Ovary (tissue), 9 donors: ENCODE measurements around the gene SKIC8. TPM values are rescaled to one million over a fixed set of nuclear protein-coding genes. Genes with fewer than 3 reads are reported as not detected.
A peak's percentile ranks its signal among the peaks of the same experiment; 100 is the strongest.

ENCODE experiments used
- DNase-seq, 5 donors: peaks; one replicate each; pipeline ENCODE4 v3.0.0-alpha.2; 2019 to 2020
- H3K27ac ChIP-seq, 2 donors: fragments of 200-600 bp; one replicate each; pipeline versions ENCODE4 v1.5.1 to v1.8.0; 2019 to 2022
- H3K27me3 ChIP-seq: fragments of 200-600 bp; one replicate; pipeline ENCODE4 v1.8.0; 2022
- H3K36me3 ChIP-seq: fragments of 200-600 bp; sonication (generic); one replicate; pipeline ENCODE4 v1.5.1; 2019
- H3K4me1 ChIP-seq: one replicate; pipeline ENCODE4 v1.8.1; 2013; ENCODE audit warnings: mild to moderate bottlenecking, moderate library complexity; ENCODE audit not compliant: insufficient read depth
- H3K4me3 ChIP-seq: fragments of 200-600 bp; sonication (generic); one replicate; pipeline ENCODE4 v1.5.1; 2017
- H3K9me3 ChIP-seq, 2 donors: fragments of 200-600 bp in 1 of 2; sonication (generic) in 1 of 2; one replicate each; pipeline versions ENCODE4 v1.5.1 to v1.8.1; 2013 to 2019; ENCODE audit warnings: mild to moderate bottlenecking in 1 of 2, moderate library complexity in 1 of 2
- CTCF ChIP-seq, 3 donors: fragments of 450-650 bp in 2 of 3; fragments of 200-600 bp in 1 of 3; IDR thresholded peaks; one replicate each; pipeline versions ENCODE4 v1.5.1 to v1.8.0; 2016 to 2022; ENCODE audit warnings: antibody characterized with exemption in 3 of 3, mild to moderate bottlenecking in 1 of 3
- EP300 ChIP-seq: sonication (generic); formaldehyde crosslinking; IDR thresholded peaks from one replicate; pipeline ENCODE4 v1.6.1; 2017; ENCODE audit warnings: antibody characterized with exemption
- POLR2A ChIP-seq: fragments of 450-650 bp; IDR thresholded peaks from one replicate; pipeline ENCODE4 v1.6.1; 2017; ENCODE audit warnings: antibody characterized with exemption, mild to moderate bottlenecking, moderate library complexity
- WGBS, 3 donors: extraction: QIAGEN DNeasy Blood & Tissue Kit in 1 of 3; methylation state at CpG; one replicate each; pipeline versions ENCODE4 v1.1.5 to v1.1.7; 2013 to 2017; 5-methylcytosine and 5-hydroxymethylcytosine counted together
- intact Hi-C, 4 donors: fragments of 100-400 bp; cut with DNase I; formaldehyde crosslinking; loops; one replicate each; pipeline versions ENCODE4 v1.11.0 to v1.15.1; 2022 to 2023
- polyA plus RNA-seq, 2 donors: library from polyadenylated mRNA; stranded (reverse); fragments of 200-250 nt in 1 of 2; fragments of 350-450 nt in 1 of 2; fragmentation: Illumina TruSeq in 1 of 2; extraction: RNeasy Lipid Tissue Mini Kit (QIAGEN cat#74804) in 1 of 2; gene quantifications; one replicate each; pipeline ENCODE4 v1.2.3, GENCODE V29; 2013 to 2014
- total RNA-seq, 7 donors: library from RNA; depleted of rRNA in 2 of 7; stranded (reverse); fragments of >200 nt in 2 of 7; fragmentation: NEBNext Ultra II Directional in 3 of 7; extraction: Animal tissue kit (Norgen Biotek cat#: 25700) in 3 of 7; gene quantifications; one replicate each; pipeline versions ENCODE4 v1.1.0 to v1.2.4, GENCODE V29; 2016 to 2023
- donor health status: DM: no; HTN: no; CAD: no; lungs with moderate emphysema.
- donor health status: DM: no; HTN: no; CAD: no.
- donor health status: Bipolar disorder and iron deficiency.
- donor health status: DM: yes; HTN: yes; CAD: no.
- donor health status: DM: no; HTN: no; CAD: no.
- donor health status: DM: yes; HTN: yes; CAD: no.

Gene SKIC8
- total and polyA plus RNA-seq, 9 donors: 38.1 to 63.5 (median 50.8) TPM

DNA sequence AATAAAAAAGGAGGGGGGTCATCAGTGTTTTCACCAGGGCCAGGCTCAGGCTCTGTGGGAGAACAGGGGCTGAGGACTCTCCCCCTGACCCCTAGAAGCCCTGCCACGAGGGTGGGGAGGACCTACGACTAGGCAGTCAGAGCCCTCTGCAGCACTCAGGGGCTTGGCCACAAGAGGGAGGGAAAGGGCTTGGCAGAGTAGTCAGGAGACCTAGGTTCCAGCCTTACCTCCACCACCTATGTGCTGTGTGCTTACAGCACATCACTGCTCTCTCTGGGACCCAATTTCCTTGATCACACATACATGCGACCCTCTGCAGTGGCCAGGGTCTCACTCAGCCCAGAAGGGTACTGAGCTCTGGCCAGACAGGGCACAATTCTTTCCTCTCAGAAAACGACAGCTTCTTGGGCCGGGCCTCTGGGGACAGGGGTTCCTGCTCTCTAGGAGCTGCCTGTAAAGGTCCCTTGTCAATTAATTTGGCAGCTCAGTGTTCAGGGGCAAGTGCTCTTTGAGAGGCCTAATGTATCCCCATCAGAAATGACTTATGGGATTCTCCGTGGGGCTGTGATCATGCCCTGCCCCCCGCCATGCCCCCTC is 16.4 kb upstream of the SKIC8 start:
- no peaks in the 10 kb centered on the region for H3K27me3 ChIP-seq
- no peaks in the 10 kb centered on the region for H3K9me3 ChIP-seq
- 55 to 71% (median 65%) methylated on average over 7 of the region's 7 CpGs for WGBS, 3 donors
- H3K4me3 ChIP-seq: no peak overlapping the region
- DNase-seq: peak in 1 of 5 donors; percentile 0
- intact Hi-C loops: no loop called here
- no peak overlapping the region for H3K27ac ChIP-seq
- H3K36me3 ChIP-seq: no peaks in the 10 kb centered on the region
- no peaks in the 10 kb centered on the region for H3K4me1 ChIP-seq
- TF ChIP-seq CTCF (IDR thresholded peaks at IDR 0.05) (no peak), EP300 (no peak), POLR2A (no peak)

GRCh38 chr15:78314181-78314581 is 14.8 kb upstream of the SKIC8 start:
- TF ChIP-seq POLR2A (no peak), EP300 (no peak), CTCF (IDR thresholded peaks at IDR 0.05) (no peak)
- peak in 1 of 5 donors; percentile 10 for DNase-seq
- intact Hi-C loops: no loop called here
- H3K27ac ChIP-seq: no peak overlapping the region
- no peaks in the 10 kb centered on the region for H3K4me1 ChIP-seq
- no peaks in the 10 kb centered on the region for H3K9me3 ChIP-seq
- H3K27me3 ChIP-seq: no peaks in the 10 kb centered on the region
- 49 to 61% (median 51%) methylated on average over 7 of the region's 7 CpGs for WGBS, 3 donors
- H3K4me3 ChIP-seq: no peak overlapping the region
- H3K36me3 ChIP-seq: no peaks in the 10 kb centered on the region

GRCh38 chr15:78313383-78313782 is 14.0 kb upstream of the SKIC8 start:
- no peaks in the 10 kb centered on the region for H3K4me1 ChIP-seq
- DNase-seq: no peak
- intact Hi-C loops: no loop called here
- H3K27me3 ChIP-seq: no peaks in the 10 kb centered on the region
- TF ChIP-seq EP300 (no peak), POLR2A (no peak), CTCF (IDR thresholded peaks at IDR 0.05) (no peak)
- no peaks in the 10 kb centered on the region for H3K36me3 ChIP-seq
- no peaks in the 10 kb centered on the region for H3K9me3 ChIP-seq
- WGBS, 3 donors: 73 to 78% (median 75%) methylated on average over 8 of the region's 8 CpGs
- no peak overlapping the region for H3K4me3 ChIP-seq
- H3K27ac ChIP-seq: no peak overlapping the region

GRCh38 chr15:78312957-78313356 is 13.5 kb upstream of the SKIC8 start:
- Histone ChIP-seq H3K27me3 (no peaks in the 10 kb centered on the region), H3K9me3 (no peaks in the 10 kb centered on the region), H3K4me3 (no peak overlapping the region), H3K36me3 (no peaks in the 10 kb centered on the region), H3K27ac (no peak overlapping the region), H3K4me1 (no peaks in the 10 kb centered on the region)
- TF ChIP-seq EP300 (no peak), CTCF (IDR thresholded peaks at IDR 0.05) (no peak), POLR2A (no peak)
- no peak for DNase-seq
- WGBS, 3 donors: 67 to 71% (median 70%) methylated on average over 5 of the region's 5 CpGs
- intact Hi-C loops: no loop called here
